WTC11 (cell line): ENCODE data around the gene SLC26A8. TPM values are rescaled to one million over a fixed set of nuclear protein-coding genes. Genes with fewer than 3 reads are reported as not detected.

Experiments used
- ATAC-seq: fragments of 200-7000 bp; cut with Tn5 transposase; 2 replicates; pipeline ENCODE4 v1.10.0; 2021; ENCODE audit warnings: mild to moderate bottlenecking, moderate library complexity
- CTCF ChIA-PET: fragments of 300-600 bp; sonication (Branson Sonifier 250); formaldehyde crosslinking; loops from one replicate; lab custom pipeline; 2021; ENCODE audit warnings: antibody characterized with exemption; lab: Charles Lee
- POLR2A ChIA-PET: fragments of 350-600 bp; sonication (Branson Sonifier 250); formaldehyde crosslinking; loops from one replicate; lab custom pipeline; 2021; ENCODE audit warnings: antibody characterized with exemption; lab: Charles Lee
- DNase-seq: peaks from one replicate; pipeline ENCODE4 v3.0.0; 2021; ENCODE audit warnings: low spot score
- H3K27ac Mint-ChIP-seq: 2 replicates; pipeline ENCODE4 v1.8.0; 2021; ENCODE audit warnings: mixed read lengths
- H3K27me3 Mint-ChIP-seq: 2 replicates; pipeline ENCODE4 v1.8.0; 2021; ENCODE audit warnings: low read depth, mild to moderate bottlenecking, moderate library complexity, mixed read lengths
- H3K36me3 Mint-ChIP-seq: 2 replicates; pipeline ENCODE4 v1.8.0; 2021; ENCODE audit warnings: mixed read lengths
- H3K4me1 Mint-ChIP-seq: 2 replicates; pipeline ENCODE4 v1.8.0; 2022; ENCODE audit warnings: mixed read lengths
- H3K4me3 Mint-ChIP-seq: 2 replicates; pipeline ENCODE4 v1.8.0; 2021; ENCODE audit warnings: mild to moderate bottlenecking, moderate library complexity, mixed read lengths
- H3K9me3 Mint-ChIP-seq: 2 replicates; pipeline ENCODE4 v1.8.0; 2021; ENCODE audit warnings: mixed read lengths
- ESRRA ChIP-seq: sonication (generic); formaldehyde crosslinking; IDR thresholded peaks from 2 replicates; pipeline ENCODE4 v1.8.1; 2022; ENCODE audit warnings: mild to moderate bottlenecking, missing genetic modification reagents, borderline replicate concordance
- FOXK1 ChIP-seq: sonication (generic); formaldehyde crosslinking; IDR thresholded peaks from 2 replicates; pipeline ENCODE4 v1.8.0; 2022; ENCODE audit warnings: mild to moderate bottlenecking, moderate library complexity, missing genetic modification reagents
- FOXP1 ChIP-seq: sonication (generic); formaldehyde crosslinking; IDR thresholded peaks from 2 replicates; pipeline ENCODE4 v1.8.0; 2022; ENCODE audit warnings: missing genetic modification reagents, mild to moderate bottlenecking, moderate library complexity, borderline replicate concordance
- KAT7 ChIP-seq: sonication (generic); formaldehyde crosslinking; IDR thresholded peaks from 2 replicates; pipeline ENCODE4 v1.8.1; 2023; ENCODE audit warnings: missing genetic modification reagents, mild to moderate bottlenecking, borderline replicate concordance
- MXD4 ChIP-seq: fragments of 250-450 bp; sonication (Bioruptor Pico); IDR thresholded peaks from 2 replicates; pipeline ENCODE4 v1.8.0; 2021; ENCODE audit warnings: mild to moderate bottlenecking, moderate library complexity, borderline replicate concordance
- NFATC4 ChIP-seq: fragments of 250-450 bp; sonication (Bioruptor Pico); IDR thresholded peaks from 2 replicates; pipeline ENCODE4 v1.9.0; 2021; ENCODE audit warnings: mild to moderate bottlenecking
- SP1 ChIP-seq: sonication (generic); formaldehyde crosslinking; conservative IDR thresholded peaks from 2 replicates; pipeline ENCODE4 v1.8.1; 2022; ENCODE audit warnings: missing genetic modification reagents
- ZNF121 ChIP-seq: sonication (generic); formaldehyde crosslinking; IDR thresholded peaks from 2 replicates; pipeline ENCODE4 v1.8.0; 2023; ENCODE audit warnings: missing genetic modification reagents
- ZNF396 ChIP-seq: fragments of 250-450 bp; sonication (Bioruptor Pico); IDR thresholded peaks from 2 replicates; pipeline ENCODE4 v1.8.0; 2021; ENCODE audit warnings: mild to moderate bottlenecking, moderate library complexity, borderline replicate concordance
- total RNA-seq: library from RNA; stranded (reverse); gene quantifications from 3 replicates; pipeline ENCODE4 v1.2.3, GENCODE V29; 2021
- TF ChIP-seq, protein P1 (sequence below): sonication (generic); formaldehyde crosslinking; conservative IDR thresholded peaks from 2 replicates; pipeline ENCODE4 v1.8.1; 2022; ENCODE audit warnings: mild to moderate bottlenecking, missing genetic modification reagents
- TF ChIP-seq, protein P2 (sequence below): sonication (generic); formaldehyde crosslinking; IDR thresholded peaks from 2 replicates; pipeline ENCODE4 v1.8.0; 2022; ENCODE audit warnings: mild to moderate bottlenecking, missing genetic modification reagents
- TF ChIP-seq, protein P3 (sequence below): sonication (generic); formaldehyde crosslinking; IDR thresholded peaks from 2 replicates; pipeline ENCODE4 v1.8.1; 2022; ENCODE audit warnings: mild to moderate bottlenecking, moderate library complexity, missing genetic modification reagents
- TF ChIP-seq, protein P4 (sequence below): sonication (generic); formaldehyde crosslinking; IDR thresholded peaks from 2 replicates; pipeline ENCODE4 v1.8.0; 2022; ENCODE audit warnings: missing genetic modification reagents
- TF ChIP-seq, protein P5 (sequence below): fragments of 250-450 bp; sonication (Bioruptor Pico); IDR thresholded peaks from 2 replicates; pipeline ENCODE4 v1.9.0; 2021; ENCODE audit warnings: mild to moderate bottlenecking, borderline replicate concordance

SLC26A8 gene
- total RNA-seq, 1 experiment from 2014 or later, result 0.50 TPM

DNA sequence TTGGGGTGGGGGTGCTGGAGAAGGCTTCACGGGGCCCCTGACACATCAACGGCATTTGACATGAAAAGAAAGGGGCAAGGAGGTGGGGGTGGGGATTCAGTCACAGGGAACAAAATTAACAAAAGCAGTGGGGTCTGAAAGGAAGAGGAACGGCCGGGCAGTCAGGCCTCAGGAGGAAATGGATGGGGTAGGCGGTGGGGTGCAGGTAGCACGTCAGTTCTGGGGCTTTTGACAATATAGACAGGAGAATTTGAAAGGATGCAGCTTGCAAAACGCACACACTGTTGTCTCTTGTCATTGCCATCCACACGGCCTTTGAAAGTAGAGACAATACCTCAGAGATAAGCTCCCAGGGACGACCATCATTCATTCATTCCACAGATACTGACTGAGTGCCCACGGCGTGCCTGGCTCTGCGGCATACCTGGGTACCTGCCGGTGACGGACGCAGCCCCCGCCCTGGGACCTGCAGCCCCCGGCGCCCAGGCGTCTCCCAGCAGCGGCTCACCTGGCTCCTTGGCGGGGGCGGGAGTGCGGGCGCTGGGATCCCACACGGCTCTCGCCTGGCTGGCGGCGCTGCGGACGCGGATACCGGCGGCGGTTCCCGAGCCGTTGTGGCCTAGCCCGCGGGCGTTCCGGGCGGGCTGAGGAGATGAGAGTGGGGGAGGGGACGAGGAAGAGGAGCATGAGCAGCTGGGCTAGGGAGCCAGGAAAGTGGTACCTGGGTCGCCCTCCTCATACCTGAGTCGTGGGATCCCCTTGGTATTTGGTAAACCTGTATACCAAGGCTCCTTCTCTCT, at the start of gene SLC26A8 (continued):
- no peak for TF ChIP-seq ESRRA (CRISPR knock-in tag)
- no peak for TF ChIP-seq ZNF396 (CRISPR knock-in tag)
- TF ChIP-seq ZNF121, result no peak
- TF ChIP-seq, protein P1, sequence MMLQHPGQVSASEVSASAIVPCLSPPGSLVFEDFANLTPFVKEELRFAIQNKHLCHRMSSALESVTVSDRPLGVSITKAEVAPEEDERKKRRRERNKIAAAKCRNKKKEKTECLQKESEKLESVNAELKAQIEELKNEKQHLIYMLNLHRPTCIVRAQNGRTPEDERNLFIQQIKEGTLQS (CRISPR knock-in tag), result no peak
- no peak for TF ChIP-seq FOXK1 (CRISPR knock-in tag)
- TF ChIP-seq, protein P2, sequence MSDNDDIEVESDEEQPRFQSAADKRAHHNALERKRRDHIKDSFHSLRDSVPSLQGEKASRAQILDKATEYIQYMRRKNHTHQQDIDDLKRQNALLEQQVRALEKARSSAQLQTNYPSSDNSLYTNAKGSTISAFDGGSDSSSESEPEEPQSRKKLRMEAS (CRISPR knock-in tag), result no peak
- TF ChIP-seq SP1 (CRISPR knock-in tag), result 0 out of 2 replicates have a peak, but pooled peaks have one; percentile 39

DNA sequence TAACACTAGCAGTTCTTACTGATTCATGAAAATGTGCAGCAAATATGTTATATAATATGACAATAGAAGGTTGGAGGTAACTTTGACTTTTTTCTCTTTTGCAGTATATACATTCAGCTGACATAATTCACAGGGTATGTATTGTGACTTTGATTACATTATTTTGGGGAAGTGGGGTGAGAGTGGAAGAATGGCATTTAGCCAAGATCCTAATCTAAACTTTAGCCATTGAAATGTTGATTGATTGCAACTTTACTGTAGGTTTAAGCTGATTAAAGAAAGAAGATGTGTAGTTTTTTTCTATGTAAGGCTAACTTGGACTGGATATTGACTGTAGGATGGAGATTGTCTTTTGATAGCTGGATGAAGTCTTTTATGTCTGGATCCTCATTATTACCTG, 49.1 kb upstream of the SLC26A8 start:
- Mint-ChIP-seq H3K9me3 (no peaks in the 10 kb centered on the region), H3K4me3 (no peak overlapping the region), H3K4me1 (no peaks in the 10 kb centered on the region), H3K27me3 (no peaks in the 10 kb centered on the region), H3K36me3 (0 out of 2 replicates have a peak, but pooled peaks cover 6% of the 10 kb centered on the region), H3K27ac (no peak overlapping the region)
- CTCF ChIA-PET, result interaction anchor here (1.4 kb wide), 1 partner anchor 66 kb away, joined by 3 read pairs; no protein-coding TSS in a partner anchor
- no peak for DNase-seq
- TF ChIP-seq FOXP1 (CRISPR knock-in tag) (no peak), ESRRA (CRISPR knock-in tag) (no peak), ZNF121 (no peak), MXD4 (CRISPR knock-in tag) (no peak), NFATC4 (no peak), KAT7 (CRISPR knock-in tag) (no peak)
- TF ChIP-seq, protein P3, sequence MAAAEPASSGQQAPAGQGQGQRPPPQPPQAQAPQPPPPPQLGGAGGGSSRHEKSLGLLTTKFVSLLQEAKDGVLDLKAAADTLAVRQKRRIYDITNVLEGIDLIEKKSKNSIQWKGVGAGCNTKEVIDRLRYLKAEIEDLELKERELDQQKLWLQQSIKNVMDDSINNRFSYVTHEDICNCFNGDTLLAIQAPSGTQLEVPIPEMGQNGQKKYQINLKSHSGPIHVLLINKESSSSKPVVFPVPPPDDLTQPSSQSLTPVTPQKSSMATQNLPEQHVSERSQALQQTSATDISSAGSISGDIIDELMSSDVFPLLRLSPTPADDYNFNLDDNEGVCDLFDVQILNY (CRISPR knock-in tag), result no peak
- TF ChIP-seq, protein P4, sequence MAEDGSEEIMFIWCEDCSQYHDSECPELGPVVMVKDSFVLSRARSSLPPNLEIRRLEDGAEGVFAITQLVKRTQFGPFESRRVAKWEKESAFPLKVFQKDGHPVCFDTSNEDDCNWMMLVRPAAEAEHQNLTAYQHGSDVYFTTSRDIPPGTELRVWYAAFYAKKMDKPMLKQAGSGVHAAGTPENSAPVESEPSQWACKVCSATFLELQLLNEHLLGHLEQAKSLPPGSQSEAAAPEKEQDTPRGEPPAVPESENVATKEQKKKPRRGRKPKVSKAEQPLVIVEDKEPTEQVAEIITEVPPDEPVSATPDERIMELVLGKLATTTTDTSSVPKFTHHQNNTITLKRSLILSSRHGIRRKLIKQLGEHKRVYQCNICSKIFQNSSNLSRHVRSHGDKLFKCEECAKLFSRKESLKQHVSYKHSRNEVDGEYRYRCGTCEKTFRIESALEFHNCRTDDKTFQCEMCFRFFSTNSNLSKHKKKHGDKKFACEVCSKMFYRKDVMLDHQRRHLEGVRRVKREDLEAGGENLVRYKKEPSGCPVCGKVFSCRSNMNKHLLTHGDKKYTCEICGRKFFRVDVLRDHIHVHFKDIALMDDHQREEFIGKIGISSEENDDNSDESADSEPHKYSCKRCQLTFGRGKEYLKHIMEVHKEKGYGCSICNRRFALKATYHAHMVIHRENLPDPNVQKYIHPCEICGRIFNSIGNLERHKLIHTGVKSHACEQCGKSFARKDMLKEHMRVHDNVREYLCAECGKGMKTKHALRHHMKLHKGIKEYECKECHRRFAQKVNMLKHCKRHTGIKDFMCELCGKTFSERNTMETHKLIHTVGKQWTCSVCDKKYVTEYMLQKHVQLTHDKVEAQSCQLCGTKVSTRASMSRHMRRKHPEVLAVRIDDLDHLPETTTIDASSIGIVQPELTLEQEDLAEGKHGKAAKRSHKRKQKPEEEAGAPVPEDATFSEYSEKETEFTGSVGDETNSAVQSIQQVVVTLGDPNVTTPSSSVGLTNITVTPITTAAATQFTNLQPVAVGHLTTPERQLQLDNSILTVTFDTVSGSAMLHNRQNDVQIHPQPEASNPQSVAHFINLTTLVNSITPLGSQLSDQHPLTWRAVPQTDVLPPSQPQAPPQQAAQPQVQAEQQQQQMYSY (CRISPR knock-in tag), result no peak
- TF ChIP-seq, protein P5, sequence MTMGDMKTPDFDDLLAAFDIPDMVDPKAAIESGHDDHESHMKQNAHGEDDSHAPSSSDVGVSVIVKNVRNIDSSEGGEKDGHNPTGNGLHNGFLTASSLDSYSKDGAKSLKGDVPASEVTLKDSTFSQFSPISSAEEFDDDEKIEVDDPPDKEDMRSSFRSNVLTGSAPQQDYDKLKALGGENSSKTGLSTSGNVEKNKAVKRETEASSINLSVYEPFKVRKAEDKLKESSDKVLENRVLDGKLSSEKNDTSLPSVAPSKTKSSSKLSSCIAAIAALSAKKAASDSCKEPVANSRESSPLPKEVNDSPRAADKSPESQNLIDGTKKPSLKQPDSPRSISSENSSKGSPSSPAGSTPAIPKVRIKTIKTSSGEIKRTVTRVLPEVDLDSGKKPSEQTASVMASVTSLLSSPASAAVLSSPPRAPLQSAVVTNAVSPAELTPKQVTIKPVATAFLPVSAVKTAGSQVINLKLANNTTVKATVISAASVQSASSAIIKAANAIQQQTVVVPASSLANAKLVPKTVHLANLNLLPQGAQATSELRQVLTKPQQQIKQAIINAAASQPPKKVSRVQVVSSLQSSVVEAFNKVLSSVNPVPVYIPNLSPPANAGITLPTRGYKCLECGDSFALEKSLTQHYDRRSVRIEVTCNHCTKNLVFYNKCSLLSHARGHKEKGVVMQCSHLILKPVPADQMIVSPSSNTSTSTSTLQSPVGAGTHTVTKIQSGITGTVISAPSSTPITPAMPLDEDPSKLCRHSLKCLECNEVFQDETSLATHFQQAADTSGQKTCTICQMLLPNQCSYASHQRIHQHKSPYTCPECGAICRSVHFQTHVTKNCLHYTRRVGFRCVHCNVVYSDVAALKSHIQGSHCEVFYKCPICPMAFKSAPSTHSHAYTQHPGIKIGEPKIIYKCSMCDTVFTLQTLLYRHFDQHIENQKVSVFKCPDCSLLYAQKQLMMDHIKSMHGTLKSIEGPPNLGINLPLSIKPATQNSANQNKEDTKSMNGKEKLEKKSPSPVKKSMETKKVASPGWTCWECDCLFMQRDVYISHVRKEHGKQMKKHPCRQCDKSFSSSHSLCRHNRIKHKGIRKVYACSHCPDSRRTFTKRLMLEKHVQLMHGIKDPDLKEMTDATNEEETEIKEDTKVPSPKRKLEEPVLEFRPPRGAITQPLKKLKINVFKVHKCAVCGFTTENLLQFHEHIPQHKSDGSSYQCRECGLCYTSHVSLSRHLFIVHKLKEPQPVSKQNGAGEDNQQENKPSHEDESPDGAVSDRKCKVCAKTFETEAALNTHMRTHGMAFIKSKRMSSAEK (CRISPR knock-in tag), result no peak
- POLR2A ChIA-PET, result interaction anchor here (0.8 kb wide), 1 partner anchor 16 kb away, joined by 3 read pairs; no protein-coding TSS in a partner anchor
- ATAC-seq, result no peak
